Karpas-422 (cell line): ENCODE data around the gene DNAJA4. TPM values are rescaled to one million over a fixed set of nuclear protein-coding genes. Genes with fewer than 3 reads are reported as not detected.

ENCODE experiments used
- DNase-seq: peaks from one replicate; pipeline ENCODE4 v3.0.0-alpha.2; 2015
- H2AFZ ChIP-seq: fragments of 200-600 bp; sonication (generic); 2 replicates; pipeline ENCODE4 v1.6.1; 2014; ENCODE audit warnings: antibody characterized with exemption, low read length, mixed read lengths
- H3K27ac ChIP-seq: fragments of 200-600 bp; sonication (generic); 2 replicates; pipeline ENCODE4 v1.5.1; 2014; ENCODE audit warnings: mild to moderate bottlenecking, low read length, moderate library complexity
- H3K27me3 ChIP-seq: fragments of 200-600 bp; sonication (generic); 2 replicates; pipeline ENCODE4 v1.6.1; 2014; ENCODE audit warnings: low read length, mixed read lengths
- H3K36me3 ChIP-seq: fragments of 200-600 bp; sonication (generic); 2 replicates; pipeline ENCODE4 v1.6.1; 2014; ENCODE audit warnings: low read length, mixed read lengths; ENCODE audit not compliant: insufficient read depth
- H3K4me1 ChIP-seq: fragments of 200-600 bp; sonication (generic); 2 replicates; pipeline ENCODE4 v1.6.1; 2014; ENCODE audit warnings: mild to moderate bottlenecking, low read length, mixed read lengths
- H3K4me2 ChIP-seq: fragments of 200-600 bp; sonication (generic); 2 replicates; pipeline ENCODE4 v1.6.1; 2014; ENCODE audit warnings: low read length, low read depth, mild to moderate bottlenecking; ENCODE audit not compliant: poor library complexity, severe bottlenecking
- H3K4me3 ChIP-seq: fragments of 200-600 bp; sonication (generic); 2 replicates; pipeline ENCODE4 v1.5.1; 2014; ENCODE audit warnings: mild to moderate bottlenecking, antibody characterized with exemption, low read length, mixed read lengths
- H3K79me2 ChIP-seq: fragments of 200-600 bp; sonication (generic); 2 replicates; pipeline ENCODE4 v1.6.1; 2014; ENCODE audit warnings: mild to moderate bottlenecking, low read length, mixed read lengths
- H3K9ac ChIP-seq: fragments of 200-600 bp; sonication (generic); 2 replicates; pipeline ENCODE4 v1.6.0; 2014; ENCODE audit warnings: low read length
- H3K9me2 ChIP-seq: fragments of 200-600 bp; sonication (generic), shearing (Covaris generic); replicated peaks from 2 replicates; pipeline ENCODE4 v1.6.0; 2014; ENCODE audit warnings: mild to moderate bottlenecking, low read length, moderate library complexity; ENCODE audit not compliant: insufficient read depth
- H3K9me3 ChIP-seq: fragments of 300-700, 200-600 bp; sonication (generic); 2 replicates; pipeline ENCODE4 v1.6.1; 2014; ENCODE audit warnings: low read length, mixed read lengths
- H4K20me1 ChIP-seq: fragments of 200-600 bp; sonication (generic); 2 replicates; pipeline ENCODE4 v1.6.1; 2014; ENCODE audit warnings: mild to moderate bottlenecking, antibody characterized with exemption, low read length, low read depth; ENCODE audit not compliant: insufficient read depth
- small RNA-seq: library from RNA; depleted of rRNA; stranded (forward); fragments of <200 nt; gene quantifications from one replicate; pipeline ENCODE3, GENCODE V24; 2014
- total RNA-seq: library from RNA; depleted of rRNA; stranded (reverse); fragments of >200 nt; shearing (Covaris generic); gene quantifications from 2 replicates; pipeline ENCODE4 v1.2.3, GENCODE V29; 2014; ENCODE audit warnings: low replicate concordance; rRNA removed

Gene DNAJA4
- total RNA-seq, 1 experiment from 2014 or later = not detected

DNA sequence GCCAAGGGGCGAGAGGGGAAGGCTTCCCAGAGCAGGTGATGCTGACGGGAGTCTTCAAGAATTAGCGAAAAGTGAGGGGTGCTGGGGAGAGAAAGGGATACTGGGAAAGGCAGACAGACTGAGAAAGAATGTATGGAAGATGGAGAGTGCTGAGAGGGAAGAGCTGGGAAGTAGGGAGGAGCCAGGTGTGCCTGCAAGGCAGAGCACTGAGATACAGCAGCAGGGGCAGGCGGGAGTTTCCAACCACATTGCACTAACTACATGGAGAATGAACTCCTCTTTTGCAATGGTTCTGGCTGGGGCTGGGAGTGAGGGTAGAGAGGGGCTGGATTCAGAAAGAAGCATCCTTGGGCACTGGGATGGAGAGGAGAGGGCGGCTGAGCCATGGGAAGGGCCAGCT is 59.8 kb downstream of the DNAJA4 start:
- H3K79me2 ChIP-seq = no peaks in the 10 kb centered on the region
- H3K27ac ChIP-seq = no peak overlapping the region
- no peaks in the 10 kb centered on the region for H4K20me1 ChIP-seq
- no peaks in the 10 kb centered on the region for H3K36me3 ChIP-seq
- no peaks in the 10 kb centered on the region for H3K4me1 ChIP-seq
- no peak overlapping the region for H3K9ac ChIP-seq
- H3K27me3 ChIP-seq = no peaks in the 10 kb centered on the region
- no peaks in the 10 kb centered on the region for H3K9me2 ChIP-seq
- H3K4me3 ChIP-seq = no peak overlapping the region
- no peaks in the 10 kb centered on the region for H3K9me3 ChIP-seq
- H2AFZ ChIP-seq = no peak overlapping the region
- H3K4me2 ChIP-seq = no peak overlapping the region
- no peak for DNase-seq

DNA sequence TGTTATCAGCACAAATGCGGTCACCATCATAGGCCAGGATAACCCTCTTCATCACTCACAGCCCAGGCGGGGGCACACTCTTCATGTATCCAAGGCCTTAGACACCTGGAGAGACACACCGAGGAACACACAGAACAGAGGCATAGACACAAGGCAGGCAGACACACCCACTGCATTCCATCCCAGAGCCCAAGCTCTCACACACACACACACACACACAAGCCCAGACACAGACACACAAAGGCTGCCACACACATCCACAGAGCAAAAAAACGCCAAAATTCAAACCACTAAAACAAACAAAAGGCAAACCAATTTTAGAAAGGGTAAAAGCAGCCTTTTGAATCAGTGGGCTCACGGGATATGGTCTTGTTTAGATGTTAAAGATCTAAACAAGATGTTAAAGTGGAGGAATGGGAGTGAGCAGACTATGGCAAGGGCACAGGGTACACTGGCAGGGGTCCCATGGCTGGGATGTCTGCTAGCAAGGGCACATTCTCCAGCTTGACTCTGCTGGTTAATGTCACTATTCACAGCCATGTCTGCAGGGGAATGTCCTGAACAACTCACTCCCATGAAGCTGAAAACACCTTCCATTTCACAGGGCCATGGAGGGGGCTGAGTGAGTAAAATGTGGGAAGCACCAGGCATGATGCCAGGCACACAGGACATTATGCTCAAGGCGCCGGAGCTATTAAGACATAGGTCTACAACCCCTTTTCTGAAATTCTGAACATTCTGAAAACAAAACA is 60.9 kb downstream of the DNAJA4 start:
- Histone ChIP-seq H3K4me1 (no peaks in the 10 kb centered on the region), H3K4me2 (no peak overlapping the region), H3K9ac (no peak overlapping the region), H4K20me1 (no peaks in the 10 kb centered on the region), H3K27me3 (no peaks in the 10 kb centered on the region), H3K79me2 (no peaks in the 10 kb centered on the region), H3K9me3 (no peaks in the 10 kb centered on the region), H3K4me3 (no peak overlapping the region), H3K27ac (no peak overlapping the region), H3K36me3 (no peaks in the 10 kb centered on the region), H2AFZ (no peak overlapping the region), H3K9me2 (no peaks in the 10 kb centered on the region)
- no peak for DNase-seq

DNA sequence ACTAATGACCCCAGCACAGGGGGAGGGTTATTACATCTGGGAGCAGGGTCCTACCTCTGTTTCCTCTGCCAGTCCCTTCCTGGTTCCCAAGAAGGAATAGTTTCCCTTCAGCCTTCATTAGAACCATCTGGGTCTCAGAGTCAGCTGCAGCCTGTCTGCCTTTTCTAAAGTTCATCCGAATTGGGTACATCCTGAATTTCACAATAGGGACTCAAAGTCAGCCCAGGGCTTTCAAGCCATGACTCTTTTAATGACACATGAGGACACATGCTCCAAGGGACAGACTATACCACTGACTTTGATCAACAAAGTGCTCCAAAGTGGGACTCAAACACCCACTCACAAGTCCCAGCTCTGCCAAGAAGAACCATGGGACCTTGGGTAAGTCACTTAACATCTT is 63.1 kb downstream of the DNAJA4 start:
- H3K27ac ChIP-seq = no peak overlapping the region
- no peaks in the 10 kb centered on the region for H3K36me3 ChIP-seq
- H3K9me3 ChIP-seq = no peaks in the 10 kb centered on the region
- no peak overlapping the region for H3K4me3 ChIP-seq
- no peaks in the 10 kb centered on the region for H3K79me2 ChIP-seq
- H2AFZ ChIP-seq = no peak overlapping the region
- no peak overlapping the region for H3K9ac ChIP-seq
- no peaks in the 10 kb centered on the region for H3K27me3 ChIP-seq
- H3K4me1 ChIP-seq = no peaks in the 10 kb centered on the region
- H4K20me1 ChIP-seq = no peaks in the 10 kb centered on the region
- H3K4me2 ChIP-seq = no peak overlapping the region
- DNase-seq = no peak
- no peaks in the 10 kb centered on the region for H3K9me2 ChIP-seq

DNA sequence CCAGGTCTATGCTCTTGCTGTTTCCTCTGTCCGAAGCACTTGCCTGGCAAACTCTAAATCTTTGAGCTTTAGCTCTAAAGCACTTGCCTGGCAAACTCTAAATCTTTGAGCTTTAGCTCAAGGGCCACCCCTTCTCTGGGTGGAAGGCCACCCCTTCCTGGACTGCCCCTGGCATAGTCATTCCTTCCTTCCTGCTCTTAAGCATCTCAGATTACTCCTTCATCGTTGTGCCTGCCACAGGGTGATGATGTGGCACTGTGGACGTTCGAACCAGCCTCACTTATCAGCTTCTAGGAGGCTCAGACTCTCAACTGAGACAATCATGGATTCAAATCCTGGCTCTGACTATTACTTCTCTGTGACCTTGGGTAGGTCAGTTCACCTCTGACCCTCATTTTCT is 65.3 kb downstream of the DNAJA4 start:
- H3K4me2 ChIP-seq = no peak overlapping the region
- no peaks in the 10 kb centered on the region for H3K9me2 ChIP-seq
- H2AFZ ChIP-seq = no peak overlapping the region

More for the DNA sequence above, 65.3 kb downstream of the DNAJA4 start:
- Histone ChIP-seq H3K79me2 (no peaks in the 10 kb centered on the region), H3K9me3 (no peaks in the 10 kb centered on the region), H3K4me3 (no peak overlapping the region), H3K9ac (no peak overlapping the region), H3K36me3 (no peaks in the 10 kb centered on the region), H3K4me1 (no peaks in the 10 kb centered on the region), H4K20me1 (no peaks in the 10 kb centered on the region), H3K27me3 (no peaks in the 10 kb centered on the region; the same call in 1 of the 2 replicates), H3K27ac (no peak overlapping the region)
- no peak for DNase-seq

Small RNA genes lying within 50 kb of the gene (small RNA-seq; reads per million reads assigned to genes)
- gene AC090607.5 = not detected

Other genes with a start within 250 kb of the DNAJA4 start
- 20.1 and 38.9 TPM in 2 replicates for gene TBC1D2B, start 186.9 kb upstream of the DNAJA4 start, total RNA-seq
- gene SH2D7, start 172.0 kb upstream of the DNAJA4 start, total RNA-seq = not detected in 2 replicates
- 1.1 and 4.4 TPM in 2 replicates for gene CIB2, start 133.1 kb upstream of the DNAJA4 start, total RNA-seq
- 49.3 and 57.2 TPM in 2 replicates for gene IDH3A, start 115.2 kb upstream of the DNAJA4 start, total RNA-seq
- gene ACSBG1, start 30.0 kb upstream of the DNAJA4 start, total RNA-seq = not detected in 2 replicates
- 96.9 and 134 TPM in 2 replicates for gene SKIC8, start 35.0 kb downstream of the DNAJA4 start, total RNA-seq
- gene CRABP1, start 75.8 kb downstream of the DNAJA4 start, total RNA-seq = not detected in 2 replicates
- 25.1 and 36.2 TPM in 2 replicates for gene IREB2, start 173.7 kb downstream of the DNAJA4 start, total RNA-seq
- 0.47 and 1.2 TPM in 2 replicates for gene HYKK, start 243.0 kb downstream of the DNAJA4 start, total RNA-seq